HepG2 (cell line): ENCODE data around the gene SLC25A47. TPM values are rescaled to one million over a fixed set of nuclear protein-coding genes. Genes with fewer than 3 reads are reported as not detected.

ENCODE experiments used
- BHLHE40 ChIP-seq: IDR thresholded peaks from 2 replicates; pipeline ENCODE4 v1.6.1; 2011; ENCODE audit warnings: low read length, improper control_type of control experiment
- CREB3 ChIP-seq: sonication (generic); formaldehyde crosslinking; IDR thresholded peaks from 2 replicates; pipeline ENCODE4 v1.5.0; 2020; ENCODE audit warnings: missing genetic modification reagents
- DMAP1 ChIP-seq: IDR thresholded peaks from 2 replicates; pipeline ENCODE4 v1.6.1; 2016
- FOXA1 ChIP-seq, 2 experiments: fragments of 450-650 bp in 1 of 2; sonication (generic) in 1 of 2; formaldehyde crosslinking in 1 of 2; IDR thresholded peaks; 2 replicates each; pipeline versions ENCODE4 v1.4.0 to v1.6.1; 2016 to 2020; ENCODE audit warnings: missing genetic modification reagents in 1 of 2
- GPBP1L1 ChIP-seq: sonication (generic); formaldehyde crosslinking; IDR thresholded peaks from 2 replicates; pipeline ENCODE4 v1.5.0; 2020; ENCODE audit warnings: mild to moderate bottlenecking, missing genetic modification reagents
- ISL2 ChIP-seq: sonication (generic); formaldehyde crosslinking; IDR thresholded peaks from 2 replicates; pipeline ENCODE4 v1.5.0; 2020; ENCODE audit warnings: missing genetic modification reagents
- KAT8 ChIP-seq: IDR thresholded peaks from 2 replicates; pipeline ENCODE4 v1.6.1; 2016; ENCODE audit warnings: missing genetic modification reagents, missing compliant biosample characterization
- MED1 ChIP-seq: sonication (generic); formaldehyde crosslinking; IDR thresholded peaks from 2 replicates; pipeline ENCODE4 v1.4.0; 2020; ENCODE audit warnings: missing genetic modification reagents
- RBM22 ChIP-seq: fragments of 200-400 bp; formaldehyde crosslinking; optimal IDR thresholded peaks from 2 replicates; pipeline ENCODE3; 2017; ENCODE audit warnings: mild to moderate bottlenecking, low read length, moderate library complexity
- SALL1 ChIP-seq: sonication (generic); formaldehyde crosslinking; IDR thresholded peaks from 2 replicates; pipeline ENCODE4 v1.8.0; 2022; ENCODE audit warnings: mild to moderate bottlenecking, missing genetic modification reagents
- SALL2 ChIP-seq: sonication (generic); formaldehyde crosslinking; IDR thresholded peaks from 2 replicates; pipeline ENCODE4 v1.8.1; 2023; ENCODE audit warnings: mild to moderate bottlenecking, missing genetic modification reagents, inconsistent platforms
- STAG1 ChIP-seq: sonication (generic); formaldehyde crosslinking; IDR thresholded peaks from 2 replicates; pipeline ENCODE4 v1.4.0; 2020; ENCODE audit warnings: missing genetic modification reagents
- UBTF ChIP-seq: sonication (generic); formaldehyde crosslinking; IDR thresholded peaks from 2 replicates; pipeline ENCODE4 v1.4.0; 2020; ENCODE audit warnings: mild to moderate bottlenecking, missing genetic modification reagents
- ZGPAT ChIP-seq: IDR thresholded peaks from 2 replicates; pipeline ENCODE4 v1.6.1; 2016; ENCODE audit warnings: mild to moderate bottlenecking
- ZNF232 ChIP-seq: sonication (generic); formaldehyde crosslinking; IDR thresholded peaks from 2 replicates; pipeline ENCODE4 v1.4.0; 2020; ENCODE audit warnings: missing genetic modification reagents, borderline replicate concordance
- ZNF276 ChIP-seq: sonication (generic); formaldehyde crosslinking; IDR thresholded peaks from 2 replicates; pipeline ENCODE4 v1.4.0; 2020; ENCODE audit warnings: mild to moderate bottlenecking, low read depth, missing genetic modification reagents
- ZNF280B ChIP-seq: sonication (generic); formaldehyde crosslinking; IDR thresholded peaks from 2 replicates; pipeline ENCODE4 v1.5.0; 2020; ENCODE audit warnings: missing genetic modification reagents, mild to moderate bottlenecking, borderline replicate concordance
- ZNF33A ChIP-seq: sonication (generic); formaldehyde crosslinking; IDR thresholded peaks from 2 replicates; pipeline ENCODE4 v1.5.1; 2020; ENCODE audit warnings: missing genetic modification reagents, mild to moderate bottlenecking, moderate library complexity, borderline replicate concordance
- ZNF432 ChIP-seq: sonication (generic); formaldehyde crosslinking; IDR thresholded peaks from 2 replicates; pipeline ENCODE4 v1.5.0; 2020; ENCODE audit warnings: missing genetic modification reagents, mild to moderate bottlenecking, borderline replicate concordance
- ZNF468 ChIP-seq: sonication (generic); formaldehyde crosslinking; IDR thresholded peaks from 2 replicates; pipeline ENCODE4 v1.8.0; 2022; ENCODE audit warnings: mild to moderate bottlenecking, moderate library complexity, missing genetic modification reagents
- polyA plus RNA-seq, 8 experiments: library from polyadenylated mRNA; depleted of rRNA in 3 of 8; stranded (reverse) in 7 of 8; unstranded in 1 of 8; fragments of >200 nt; fragmentation: Illumina TruSeq in 4 of 8; extraction: Trizol in 4 of 8; gene quantifications; 2 replicates each; pipeline versions ENCODE4 v1.2.1 to v1.2.3, GENCODE V29; 2011 to 2016; ENCODE audit warnings: low read depth in 4 of 8, missing spikeins in 1 of 8, mixed read lengths in 1 of 8; ENCODE audit not compliant: insufficient read depth in 1 of 8
- total RNA-seq, 5 experiments: library from RNA; depleted of rRNA; stranded (reverse); fragments of >200 nt; fragmentation: Illumina TruSeq; extraction: Trizol; gene quantifications; 2 replicates each; pipeline ENCODE4 v1.2.3, GENCODE V29; 2016; ENCODE audit warnings: low read depth in 1 of 5

Gene SLC25A47
- total and polyA plus RNA-seq, 2 of the 13 experiments (the other 11 are each of a cell fraction or from before 2014, with no cell fraction given) = 1.0 to 1.7 TPM

GRCh38 chr14:100306998-100307765 lies 16.0 kb upstream of the SLC25A47 start (continued):
- TF ChIP-seq ZNF432 (CRISPR knock-in tag) (no peak), STAG1 (CRISPR knock-in tag) (no peak), RBM22 (no peak), CREB3 (no peak), MED1 (CRISPR knock-in tag) (no peak), ZNF276 (no peak), ZNF33A (CRISPR knock-in tag) (no peak), ISL2 (CRISPR knock-in tag) (peak; percentile 11; the same call in 1 of the 2 replicates), GPBP1L1 (CRISPR knock-in tag) (no peak), FOXA1 (IDR thresholded peaks at IDR 0.05) (no peak), FOXA1 (CRISPR knock-in tag; IDR thresholded peaks at IDR 0.05) (no peak), ZGPAT (CRISPR knock-in tag) (no peak), DMAP1 (CRISPR knock-in tag) (peak; percentile 4; the same call in 1 of the 2 replicates), ZNF232 (CRISPR knock-in tag) (no peak), SALL1 (no peak), SALL2 (no peak), KAT8 (CRISPR knock-in tag) (0 out of 2 replicates have a peak, but pooled peaks have one; percentile 16), ZNF280B (CRISPR knock-in tag) (peak; percentile 74; the same call in 1 of the 2 replicates), ZNF468 (no peak), BHLHE40 (no peak), UBTF (CRISPR knock-in tag) (peak; percentile 45; the same call in 1 of the 2 replicates)
